Stomach (tissue), 9 donors: ENCODE data around the gene FSIP1. TPM values are rescaled to one million over a fixed set of nuclear protein-coding genes. Genes with fewer than 3 reads are reported as not detected.
A peak's percentile ranks its signal among the peaks of the same experiment; 100 is the strongest.

Experiments used
- DNase-seq, 2 donors: peaks; one replicate each; pipeline versions ENCODE4 v3.0.0 to v3.0.0-alpha.2; 2013 to 2019
- H3K27ac ChIP-seq, 5 donors: fragments of 200-600 bp in 4 of 5; sonication (generic) in 4 of 5; one replicate each; pipeline ENCODE4 v1.5.1; 2013 to 2019; ENCODE audit warnings: mild to moderate bottlenecking in 1 of 5, moderate library complexity in 1 of 5
- H3K27me3 ChIP-seq, 3 donors: fragments of 200-600 bp; sonication (generic); one replicate each; pipeline ENCODE4 v1.5.1; 2017 to 2019; ENCODE audit warnings: mixed run types in 1 of 3
- H3K36me3 ChIP-seq, 4 donors: fragments of 200-600 bp; sonication (generic); 1 replicate in 3 of 4; 2 replicates in 1 of 4; pipeline ENCODE4 v1.5.1; 2016 to 2019
- H3K4me1 ChIP-seq, 4 donors: fragments of 200-600 bp; sonication (generic); one replicate each; pipeline ENCODE4 v1.5.1; 2016 to 2019
- H3K4me3 ChIP-seq, 4 donors: fragments of 200-600 bp; sonication (generic) in 3 of 4; one replicate each; pipeline ENCODE4 v1.5.1; 2016 to 2019; ENCODE audit warnings: mild to moderate bottlenecking in 1 of 4
- H3K9me3 ChIP-seq, 4 donors: fragments of 200-600 bp; sonication (generic); one replicate each; pipeline ENCODE4 v1.5.1; 2016 to 2019
- EP300 ChIP-seq: sonication (generic); formaldehyde crosslinking; IDR thresholded peaks from one replicate; pipeline ENCODE4 v1.6.1; 2017; ENCODE audit warnings: antibody characterized with exemption
- POLR2A ChIP-seq, 4 donors: fragments of 450-650 bp; IDR thresholded peaks; one replicate each; pipeline ENCODE4 v1.6.1; 2016; ENCODE audit warnings: antibody characterized with exemption in 4 of 4, control low read depth in 2 of 4, mild to moderate bottlenecking in 1 of 4, moderate library complexity in 1 of 4
- POLR2AphosphoS5 ChIP-seq, 3 donors: sonication (generic); formaldehyde crosslinking; IDR thresholded peaks; one replicate each; pipeline ENCODE4 v1.6.1; 2016; ENCODE audit warnings: antibody characterized with exemption in 3 of 3
- WGBS, 5 donors: extraction: QIAGEN DNeasy Blood & Tissue Kit in 3 of 5; methylation state at CpG; one replicate each; pipeline versions ENCODE4 v1.1.5 to v1.1.7; 2013 to 2018; 5-methylcytosine and 5-hydroxymethylcytosine counted together
- intact Hi-C: fragments of 100-400 bp; cut with DNase I; formaldehyde crosslinking; loops from one replicate; pipeline ENCODE4 v1.15.1; 2023; ENCODE audit warnings: low total_unique reads
- polyA plus RNA-seq, 3 donors: library from polyadenylated mRNA; stranded (reverse); fragments of 200-250 nt; gene quantifications; one replicate each; pipeline ENCODE4 v1.2.3, GENCODE V29; 2013
- total RNA-seq, 5 donors: library from RNA; depleted of rRNA; stranded (reverse); fragments of >200 nt; gene quantifications; one replicate each; pipeline versions ENCODE4 v1.1.0 to v1.2.3, GENCODE V29; 2014 to 2016
- TF ChIP-seq, protein P1 (sequence below), 7 experiments: fragments of 450-650 bp in 4 of 7; fragments of 200-600 bp in 3 of 7; sonication (generic) in 3 of 7; IDR thresholded peaks; one replicate each; pipeline ENCODE4 v1.5.1; 2016 to 2019; ENCODE audit warnings: antibody characterized with exemption in 7 of 7, control low read depth in 2 of 7, mild to moderate bottlenecking in 1 of 7
- donor health status: healthy with polysubstance abuse.
- donor health status: Bipolar disorder and iron deficiency.
- donor health status: healthy.

FSIP1 gene
- total and polyA plus RNA-seq, 8 donors = 0.08 to 141 (median 0.66) TPM

DNA sequence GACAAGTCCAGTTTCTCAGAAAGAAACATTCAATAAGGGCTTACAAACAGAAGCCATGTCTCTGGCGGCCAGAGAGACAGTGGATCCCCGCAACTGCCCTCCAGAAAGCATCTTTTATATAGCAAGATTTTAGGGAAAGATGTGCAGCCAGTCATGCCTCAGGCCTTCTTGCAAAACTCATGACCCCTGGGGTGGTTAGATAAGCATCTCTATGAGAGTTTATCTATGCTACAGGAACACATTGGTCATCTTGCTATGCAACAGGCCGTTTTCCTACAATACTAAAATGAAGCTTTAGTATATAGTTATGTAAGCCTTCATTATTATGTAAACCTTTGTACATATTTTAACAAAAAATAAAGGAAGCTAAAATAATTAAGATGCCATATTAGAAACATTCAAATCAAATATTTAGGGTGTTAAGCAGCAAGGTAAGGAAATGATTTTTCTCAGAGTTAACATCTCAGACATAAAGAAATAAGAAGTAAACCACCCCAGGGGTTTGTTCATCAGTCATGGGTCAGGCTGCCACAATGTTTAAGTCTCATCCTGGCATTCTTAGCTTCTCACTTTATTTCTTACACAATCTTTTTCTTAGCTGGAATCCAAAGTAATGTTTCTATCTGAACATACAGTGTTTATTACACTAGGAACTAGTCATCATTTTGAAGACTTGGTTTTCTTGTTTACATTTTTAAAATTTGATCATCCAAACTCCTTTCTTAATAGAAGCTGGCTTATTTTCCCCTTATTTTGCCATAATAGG, 6.3 kb upstream of the FSIP1 start:
- Histone ChIP-seq H3K4me1 (peaks cover 2 to 40% (median 25%) of the 10 kb centered on the region in 4 donors), H3K27me3 (no peaks in the 10 kb centered on the region), H3K36me3 (no peaks in the 10 kb centered on the region), H3K4me3 (no peak overlapping the region), H3K27ac (no peak overlapping the region), H3K9me3 (no peaks in the 10 kb centered on the region)
- TF ChIP-seq, protein P1, sequence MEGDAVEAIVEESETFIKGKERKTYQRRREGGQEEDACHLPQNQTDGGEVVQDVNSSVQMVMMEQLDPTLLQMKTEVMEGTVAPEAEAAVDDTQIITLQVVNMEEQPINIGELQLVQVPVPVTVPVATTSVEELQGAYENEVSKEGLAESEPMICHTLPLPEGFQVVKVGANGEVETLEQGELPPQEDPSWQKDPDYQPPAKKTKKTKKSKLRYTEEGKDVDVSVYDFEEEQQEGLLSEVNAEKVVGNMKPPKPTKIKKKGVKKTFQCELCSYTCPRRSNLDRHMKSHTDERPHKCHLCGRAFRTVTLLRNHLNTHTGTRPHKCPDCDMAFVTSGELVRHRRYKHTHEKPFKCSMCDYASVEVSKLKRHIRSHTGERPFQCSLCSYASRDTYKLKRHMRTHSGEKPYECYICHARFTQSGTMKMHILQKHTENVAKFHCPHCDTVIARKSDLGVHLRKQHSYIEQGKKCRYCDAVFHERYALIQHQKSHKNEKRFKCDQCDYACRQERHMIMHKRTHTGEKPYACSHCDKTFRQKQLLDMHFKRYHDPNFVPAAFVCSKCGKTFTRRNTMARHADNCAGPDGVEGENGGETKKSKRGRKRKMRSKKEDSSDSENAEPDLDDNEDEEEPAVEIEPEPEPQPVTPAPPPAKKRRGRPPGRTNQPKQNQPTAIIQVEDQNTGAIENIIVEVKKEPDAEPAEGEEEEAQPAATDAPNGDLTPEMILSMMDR (IDR thresholded peaks at IDR 0.05) = no peak
- no peak for TF ChIP-seq POLR2AphosphoS5 (IDR thresholded peaks at IDR 0.05)
- TF ChIP-seq EP300 = no peak
- TF ChIP-seq POLR2A (IDR thresholded peaks at IDR 0.05) = no peak
- DNase-seq = no peak
- 70 to 78% (median 72%) methylated on average over 3 of the region's 3 CpGs for WGBS, 5 donors
- intact Hi-C loops = no loop called here

DNA sequence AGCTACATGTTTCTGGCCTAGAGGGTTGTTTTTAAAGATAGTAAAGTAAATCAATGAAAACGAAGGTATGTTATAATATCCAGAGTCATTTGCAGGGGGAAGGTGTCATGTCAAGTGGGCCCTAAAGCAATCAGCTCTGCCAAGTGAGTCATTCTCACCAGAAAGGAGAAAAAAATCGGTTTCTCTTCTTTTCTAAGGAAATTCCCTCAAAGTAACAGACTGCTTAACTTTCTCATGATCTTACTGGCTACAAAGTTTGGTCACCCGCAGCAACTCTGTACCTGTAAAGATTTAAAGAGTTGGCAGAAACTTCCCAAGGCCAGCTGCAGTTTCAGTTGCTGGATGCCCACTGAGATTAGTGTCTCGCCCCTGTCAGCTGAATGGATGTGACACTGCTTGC, 5.5 kb upstream of the FSIP1 start:
- Histone ChIP-seq H3K4me3 (no peak overlapping the region), H3K27ac (no peak overlapping the region)
- intact Hi-C loops = no loop called here

GRCh38 chr15:39787479-39787878, 4.8 kb upstream of the FSIP1 start:
- no peak for DNase-seq
- Histone ChIP-seq H3K9me3 (no peaks in the 10 kb centered on the region), H3K4me3 (no peak overlapping the region), H3K4me1 (peaks cover 10 to 49% (median 33%) of the 10 kb centered on the region in 4 donors), H3K27ac (no peak overlapping the region), H3K36me3 (no peaks in the 10 kb centered on the region), H3K27me3 (no peaks in the 10 kb centered on the region)
- TF ChIP-seq, protein P1 (IDR thresholded peaks at IDR 0.05) = no peak
- TF ChIP-seq POLR2A (IDR thresholded peaks at IDR 0.05) = no peak
- TF ChIP-seq POLR2AphosphoS5 (IDR thresholded peaks at IDR 0.05) = no peak
- TF ChIP-seq EP300 = no peak
- WGBS, 5 donors = 25 to 43% (median 32%) methylated on average over 1 of the region's 1 CpG
- intact Hi-C loops = no loop called here

More for the DNA sequence above, 5.5 kb upstream of the FSIP1 start:
- 64 to 73% (median 70%) methylated on average over 4 of the region's 4 CpGs for whole genome bisulfite sequencing, 5 donors
- no peaks in the 10 kb centered on the region for H3K9me3 ChIP-seq
- no peaks in the 10 kb centered on the region for H3K36me3 ChIP-seq
- no peak for TF ChIP-seq POLR2A (IDR thresholded peaks at IDR 0.05)
- no peak for TF ChIP-seq EP300
- TF ChIP-seq POLR2AphosphoS5 (IDR thresholded peaks at IDR 0.05) = no peak
- TF ChIP-seq, protein P1 (IDR thresholded peaks at IDR 0.05) = no peak
- DNase-seq = no peak
- H3K4me1 ChIP-seq = peaks cover 10 to 48% (median 32%) of the 10 kb centered on the region in 4 donors
- H3K27me3 ChIP-seq = no peaks in the 10 kb centered on the region

GRCh38 chr15:39786447-39787056, 3.9 kb upstream of the FSIP1 start:
- no peak for TF ChIP-seq POLR2A (IDR thresholded peaks at IDR 0.05)
- no peak for TF ChIP-seq POLR2AphosphoS5 (IDR thresholded peaks at IDR 0.05)
- TF ChIP-seq, protein P1 (IDR thresholded peaks at IDR 0.05) = peak in 5 of 7 experiments; percentile 25 to 56 (median 36)
- no peak for TF ChIP-seq EP300
- intact Hi-C loops = no loop called here
- H3K9me3 ChIP-seq = no peaks in the 10 kb centered on the region
- DNase-seq = peak in 1 of 2 donors; percentile 77
- H3K27ac ChIP-seq = no peak overlapping the region
- H3K27me3 ChIP-seq = no peaks in the 10 kb centered on the region
- WGBS, 5 donors = 8 to 12% (median 11%) methylated on average over 5 of the region's 5 CpGs
- peaks cover 10 to 56% (median 36%) of the 10 kb centered on the region in 4 donors for H3K4me1 ChIP-seq
- no peaks in the 10 kb centered on the region for H3K36me3 ChIP-seq
- no peak overlapping the region for H3K4me3 ChIP-seq
